Rectal smooth muscle tissue (tissue), 1 donor: ENCODE results near the gene IL21.
"Not testable (repeated sequence)": the region's sequence is repeated elsewhere in the genome, so short reads cannot be mapped to it uniquely, and the experiment has no call there.

Source experiments
- H3K27ac ChIP-seq: one replicate; pipeline ENCODE4 v1.7.0; 2013; ENCODE audit warnings: low read depth, low read length, inconsistent platforms
- H3K27me3 ChIP-seq: one replicate; pipeline ENCODE4 v1.7.0; 2013; ENCODE audit warnings: low read length; ENCODE audit not compliant: control insufficient read depth, insufficient read depth
- H3K36me3 ChIP-seq: one replicate; pipeline ENCODE4 v1.7.0; 2013; ENCODE audit warnings: low read length; ENCODE audit not compliant: control insufficient read depth, insufficient read depth
- H3K4me1 ChIP-seq: one replicate; pipeline ENCODE4 v1.7.0; 2013; ENCODE audit warnings: low read length; ENCODE audit not compliant: control insufficient read depth, insufficient read depth
- H3K4me3 ChIP-seq: one replicate; pipeline ENCODE4 v1.7.0; 2013; ENCODE audit warnings: low read length
- H3K9ac ChIP-seq: one replicate; pipeline ENCODE4 v1.7.0; 2013; ENCODE audit warnings: low read length

The IL21 gene

DNA sequence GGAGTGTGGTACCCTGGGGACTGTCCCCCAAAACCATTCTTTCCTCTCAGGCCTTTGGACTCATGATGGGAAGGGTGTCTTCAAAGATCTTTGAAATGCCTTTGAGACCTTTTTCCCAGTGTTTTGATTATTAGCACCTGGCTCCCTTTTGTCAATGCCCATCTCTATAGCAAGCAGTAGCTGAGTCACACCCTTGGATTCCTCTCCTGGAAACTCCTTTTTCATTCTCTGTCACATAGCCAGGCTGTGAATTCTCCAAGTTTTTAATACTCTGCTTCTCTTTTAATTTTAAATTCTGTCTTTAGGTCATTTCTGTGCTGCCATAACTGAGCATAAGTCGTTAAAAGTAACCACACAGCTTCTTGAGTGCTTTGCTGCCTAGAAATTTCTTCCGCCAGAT lies 29.7 kb downstream of the IL21 start:
- Histone ChIP-seq H3K27ac (no peak overlapping the region), H3K4me3 (no peak overlapping the region), H3K27me3 (no peaks in the 10 kb centered on the region), H3K9ac (no peak overlapping the region), H3K36me3 (no peaks in the 10 kb centered on the region), H3K4me1 (no peaks in the 10 kb centered on the region)

DNA sequence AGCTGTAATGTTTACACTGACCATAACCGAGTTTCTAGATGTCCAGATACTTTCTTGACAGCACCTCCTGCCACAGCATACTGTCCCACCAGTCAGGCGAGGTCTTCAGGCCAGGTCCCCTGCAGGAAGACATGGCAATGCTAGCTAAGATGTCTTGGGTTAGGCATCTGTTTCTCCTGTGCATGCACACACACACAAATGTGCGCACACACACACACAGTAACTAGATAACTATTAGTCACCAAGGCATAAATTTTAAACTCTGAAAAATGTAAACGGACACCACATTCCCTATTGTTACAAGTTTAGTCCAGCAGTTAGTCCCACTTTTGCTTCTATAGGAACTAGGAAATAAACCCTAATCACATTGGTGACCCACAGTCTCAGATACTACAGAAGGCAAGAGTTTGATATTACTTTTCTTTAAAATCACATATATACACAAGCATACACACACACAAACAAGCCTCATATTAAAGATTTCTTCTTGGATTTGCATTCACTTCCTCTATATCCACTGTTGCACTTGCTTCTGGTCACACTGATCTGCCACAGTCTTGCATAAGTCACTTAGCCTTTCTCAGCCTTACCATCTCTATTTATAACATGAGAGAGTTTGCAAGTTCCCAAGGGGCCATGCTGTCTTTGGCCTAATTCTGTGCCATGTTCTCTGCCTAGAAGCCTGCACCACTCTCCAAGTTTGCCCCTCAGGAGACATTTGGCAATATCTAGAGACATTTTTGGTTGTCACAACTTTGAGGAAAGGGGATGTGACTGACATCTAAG lies 32.2 kb downstream of the IL21 start:
- Histone ChIP-seq H3K9ac (no peak overlapping the region), H3K27me3 (no peaks in the 10 kb centered on the region), H3K4me3 (no peak overlapping the region), H3K27ac (no peak overlapping the region), H3K36me3 (no peaks in the 10 kb centered on the region), H3K4me1 (peaks cover 8% of the 10 kb centered on the region)

DNA sequence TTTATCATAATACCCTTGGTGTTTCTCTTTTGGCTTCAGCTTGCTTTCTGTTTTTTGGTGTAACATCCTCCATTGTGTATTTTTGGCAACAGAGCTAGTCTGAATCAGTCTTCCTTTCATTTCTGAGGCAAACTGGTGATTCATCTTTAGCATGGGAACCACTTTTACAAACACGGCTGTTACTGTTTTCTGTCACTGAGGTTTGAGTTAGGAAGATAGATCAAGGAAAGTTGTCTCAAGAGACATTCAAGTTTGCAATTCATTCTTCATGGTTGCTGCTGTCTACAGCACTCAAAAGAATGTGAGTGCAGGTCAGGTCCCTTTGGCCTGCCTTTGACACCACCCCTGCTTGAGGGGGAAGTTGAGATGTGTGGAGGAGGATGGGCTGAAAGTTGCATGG lies 36.3 kb downstream of the IL21 start:
- no peak overlapping the region for H3K27ac ChIP-seq
- no peak overlapping the region for H3K9ac ChIP-seq
- H3K4me1 ChIP-seq = peaks cover 8% of the 10 kb centered on the region
- H3K36me3 ChIP-seq = no peaks in the 10 kb centered on the region
- H3K4me3 ChIP-seq = no peak overlapping the region
- no peaks in the 10 kb centered on the region for H3K27me3 ChIP-seq

DNA sequence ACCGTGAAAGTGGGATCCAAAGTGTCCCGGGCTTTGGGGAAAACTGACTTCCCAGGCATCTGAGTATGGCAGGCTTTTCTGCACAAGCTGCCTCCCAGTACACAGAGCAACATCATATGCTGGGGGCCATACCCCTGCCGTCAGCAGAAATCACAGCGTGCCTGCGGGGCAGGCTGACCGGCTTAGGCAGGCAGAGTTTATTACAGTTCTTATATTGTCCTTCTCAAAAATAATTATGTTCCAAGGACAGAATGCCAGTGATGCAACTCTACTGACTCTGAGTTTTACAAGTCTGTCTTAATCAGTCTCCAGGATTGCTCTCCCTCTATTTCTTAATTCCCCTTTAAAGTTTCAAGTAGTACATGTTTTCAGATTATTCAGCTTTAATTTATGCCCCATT lies 37.0 kb downstream of the IL21 start:
- Histone ChIP-seq H3K4me3 (no peak overlapping the region), H3K36me3 (no peaks in the 10 kb centered on the region), H3K9ac (no peak overlapping the region), H3K27me3 (no peaks in the 10 kb centered on the region), H3K27ac (no peak overlapping the region), H3K4me1 (peaks cover 8% of the 10 kb centered on the region)

DNA sequence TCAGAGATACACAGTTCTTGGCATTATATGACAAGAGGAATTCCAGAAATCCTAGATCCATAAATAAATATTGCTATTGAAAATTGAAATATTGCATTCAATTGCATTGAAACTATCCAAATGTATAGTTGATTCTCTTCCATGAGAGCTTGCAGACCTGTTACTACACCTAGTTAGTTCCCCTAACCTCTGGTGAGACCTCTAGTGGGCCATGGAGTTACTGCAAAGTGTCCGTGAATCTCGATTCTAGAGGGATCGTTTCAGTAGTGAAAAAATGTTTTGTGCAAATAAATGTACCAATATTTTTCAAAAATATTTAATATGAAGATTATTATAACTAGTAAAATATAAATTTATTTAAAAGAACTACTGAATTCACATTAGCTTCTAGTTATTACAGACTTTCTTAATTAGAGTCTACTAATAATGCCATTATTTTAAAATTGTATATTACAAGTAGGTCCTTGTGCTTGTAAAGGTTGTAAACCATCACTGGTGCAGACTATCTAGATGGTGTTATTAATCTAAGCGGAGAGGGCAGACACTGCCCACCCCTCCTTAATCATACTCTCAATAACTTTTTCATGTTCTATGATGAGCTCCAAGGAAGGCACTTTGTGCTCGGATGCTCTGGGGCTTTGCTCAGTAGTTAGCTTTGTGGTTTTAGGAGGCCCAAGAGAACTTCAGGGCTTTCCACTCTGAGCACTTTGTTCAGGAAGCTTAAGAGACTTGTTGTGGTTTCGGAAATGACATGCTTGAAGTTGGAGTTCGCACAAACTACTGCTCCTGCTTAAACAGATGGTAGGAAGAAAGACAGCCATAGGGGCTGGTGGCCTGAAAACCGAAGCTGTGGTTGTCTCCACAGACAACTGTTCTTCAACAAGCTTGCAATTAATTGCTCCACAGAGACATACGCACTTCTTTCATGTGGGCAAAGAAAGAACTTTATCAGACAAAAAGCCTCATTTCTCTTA lies 42.8 kb downstream of the IL21 start:
- no peaks in the 10 kb centered on the region for H3K4me1 ChIP-seq
- no peaks in the 10 kb centered on the region for H3K27me3 ChIP-seq
- H3K9ac ChIP-seq = no peak overlapping the region
- H3K27ac ChIP-seq = no peak overlapping the region
- H3K4me3 ChIP-seq = no peak overlapping the region
- H3K36me3 ChIP-seq = no peaks in the 10 kb centered on the region

DNA sequence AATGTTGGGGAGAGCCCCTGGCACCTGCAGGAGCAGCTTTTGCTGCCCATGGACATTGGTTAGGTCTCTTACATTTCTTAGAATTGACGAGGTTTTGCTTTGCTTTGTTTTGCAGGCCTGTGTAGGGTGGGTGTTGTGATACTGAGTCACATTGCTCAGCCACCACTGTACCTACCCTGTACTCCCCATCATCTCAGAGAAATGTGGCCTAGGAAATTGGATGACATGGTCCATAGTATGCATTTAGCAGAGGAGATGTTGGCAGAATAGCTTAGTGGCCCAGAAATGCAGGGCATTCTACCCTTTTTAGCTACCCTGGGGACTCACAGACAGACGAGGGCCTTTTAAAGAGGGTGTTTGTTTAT lies 43.7 kb downstream of the IL21 start:
- H3K9ac ChIP-seq = no peak overlapping the region
- no peak overlapping the region for H3K27ac ChIP-seq
- H3K27me3 ChIP-seq = no peaks in the 10 kb centered on the region
- H3K4me1 ChIP-seq = no peaks in the 10 kb centered on the region
- no peak overlapping the region for H3K4me3 ChIP-seq
- H3K36me3 ChIP-seq = no peaks in the 10 kb centered on the region

DNA sequence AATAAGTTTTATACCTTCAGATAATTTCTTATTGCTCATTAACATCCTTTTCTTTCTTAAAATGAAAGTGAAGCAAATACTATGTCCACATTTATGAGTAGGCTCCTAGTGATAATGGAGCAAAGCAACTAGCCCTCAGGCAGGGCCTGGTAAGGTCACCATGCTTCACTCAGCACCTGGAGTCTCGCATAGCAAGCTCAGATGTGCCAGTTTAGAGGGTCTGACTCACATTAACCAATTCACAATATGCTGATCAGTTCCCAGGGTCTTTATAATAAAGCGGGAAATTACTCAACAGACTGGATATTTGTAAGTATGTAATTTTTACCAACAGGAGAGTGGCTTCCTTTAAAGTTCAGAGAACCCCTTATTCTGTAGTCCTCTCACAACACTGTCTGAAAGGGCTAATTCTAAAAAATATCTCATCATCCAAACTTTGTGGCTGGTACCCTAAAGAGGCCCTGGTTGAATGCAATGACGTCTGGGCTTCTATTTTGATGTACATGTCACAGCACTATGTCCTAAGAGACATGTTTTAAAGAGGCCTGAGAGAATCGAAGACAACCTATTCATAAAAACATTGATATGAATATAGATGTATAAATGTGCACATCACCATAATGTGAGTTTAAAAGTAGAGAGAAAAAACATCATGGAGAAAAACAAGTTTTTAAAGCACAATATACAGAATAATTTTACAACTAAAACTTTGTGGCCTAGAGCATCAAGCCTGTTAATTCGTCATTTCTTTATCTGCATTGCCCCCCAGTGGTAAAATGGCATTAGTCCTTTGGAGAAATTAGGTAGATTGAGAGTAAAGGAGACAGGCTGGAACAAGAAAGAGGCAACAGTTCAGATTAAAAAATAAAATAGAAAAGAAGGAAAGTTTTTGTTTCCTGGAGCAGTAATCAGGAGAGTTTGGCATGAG lies 44.3 kb downstream of the IL21 start:
- Histone ChIP-seq H3K36me3 (no peaks in the 10 kb centered on the region), H3K9ac (no peak overlapping the region), H3K27me3 (no peaks in the 10 kb centered on the region), H3K4me1 (no peaks in the 10 kb centered on the region), H3K27ac (no peak overlapping the region), H3K4me3 (no peak overlapping the region)

DNA sequence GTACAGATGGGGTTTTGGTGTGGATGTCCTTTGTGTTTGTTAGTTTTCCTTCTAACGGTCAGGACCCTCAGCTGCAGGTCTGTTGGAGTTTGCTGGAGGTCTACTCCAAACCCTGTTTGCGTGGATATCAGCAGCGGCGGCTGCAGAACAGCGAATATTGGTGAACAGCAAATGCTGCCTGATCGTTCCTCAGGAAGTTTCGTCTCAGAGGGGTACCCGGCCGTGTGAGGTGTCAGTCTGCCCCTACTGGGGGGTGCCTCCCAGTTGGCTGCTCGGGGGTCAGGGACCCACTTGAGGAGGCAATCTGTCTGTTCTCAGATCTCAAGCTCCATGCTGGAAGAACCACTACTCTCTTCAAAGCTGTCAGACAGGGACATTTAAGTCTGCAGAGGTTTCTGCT lies 46.5 kb downstream of the IL21 start:
- H3K27ac ChIP-seq, H3K36me3 ChIP-seq, H3K9ac ChIP-seq, H3K4me3 ChIP-seq, H3K4me1 ChIP-seq, H3K27me3 ChIP-seq: not testable (repeated sequence)

DNA sequence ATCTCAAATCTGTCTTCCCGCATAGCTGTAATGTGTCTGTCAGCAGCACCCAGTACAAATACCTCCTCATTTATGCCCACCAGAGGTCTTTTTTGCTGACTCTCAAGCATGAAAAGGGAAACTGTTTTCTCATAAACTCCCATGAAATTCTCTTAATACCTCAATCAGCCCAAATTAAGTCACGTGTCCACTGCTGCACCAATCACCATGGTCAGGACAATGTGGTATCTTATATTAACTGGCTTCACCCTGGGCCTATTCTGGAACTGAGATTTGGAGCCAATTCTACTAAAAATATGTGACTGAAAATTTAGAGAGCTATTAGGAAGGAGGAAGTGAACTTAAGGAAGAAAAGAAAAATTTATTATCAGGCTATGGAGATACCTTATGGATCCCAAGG lies 58.4 kb downstream of the IL21 start:
- Histone ChIP-seq H3K27me3 (no peaks in the 10 kb centered on the region), H3K36me3 (no peaks in the 10 kb centered on the region), H3K4me1 (no peaks in the 10 kb centered on the region), H3K9ac (no peak overlapping the region), H3K27ac (no peak overlapping the region), H3K4me3 (no peak overlapping the region)
